Neural crest cell (in vitro differentiated cells): ENCODE data around the gene FGF6. TPM values are rescaled to one million over a fixed set of nuclear protein-coding genes. Genes with fewer than 3 reads are reported as not detected.

Experiments
- DNase-seq: peaks from one replicate; pipeline ENCODE4 v3.0.0; 2021; ENCODE audit warnings: low read depth, mixed read lengths, low spot score
- H3K27ac Mint-ChIP-seq: one replicate; pipeline ENCODE4 v1.8.0; 2021; ENCODE audit warnings: mild to moderate bottlenecking, mixed read lengths; ENCODE audit not compliant: unreplicated experiment
- H3K27me3 Mint-ChIP-seq: 2 replicates; pipeline ENCODE4 v1.8.0; 2021; ENCODE audit warnings: low read depth, mild to moderate bottlenecking, mixed read lengths
- H3K36me3 Mint-ChIP-seq: 2 replicates; pipeline ENCODE4 v1.8.0; 2021; ENCODE audit warnings: low read depth, mild to moderate bottlenecking, mixed read lengths
- H3K4me1 Mint-ChIP-seq: 2 replicates; pipeline ENCODE4 v1.8.0; 2021; ENCODE audit warnings: mixed read lengths
- H3K4me3 Mint-ChIP-seq: one replicate; pipeline ENCODE4 v1.8.0; 2021; ENCODE audit warnings: mild to moderate bottlenecking, mixed read lengths
- H3K9me3 Mint-ChIP-seq: 2 replicates; pipeline ENCODE4 v1.8.0; 2021; ENCODE audit warnings: mixed read lengths
- total RNA-seq: library from RNA; stranded (reverse); gene quantifications from 2 replicates; pipeline ENCODE4 v1.2.1, GENCODE V29; 2021
- TF ChIP-seq, protein P1 (sequence below): fragments of 200-600 bp; sonication (generic); conservative IDR thresholded peaks from 2 replicates; pipeline ENCODE4 v1.5.0; 2021; ENCODE audit warnings: antibody characterized with exemption, mild to moderate bottlenecking

Gene FGF6
- total RNA-seq, 1 donor from 2014 or later = not detected

GRCh38 chr12:4402996-4403395 lies 42.6 kb downstream of the FGF6 start:
- TF ChIP-seq, protein P1, sequence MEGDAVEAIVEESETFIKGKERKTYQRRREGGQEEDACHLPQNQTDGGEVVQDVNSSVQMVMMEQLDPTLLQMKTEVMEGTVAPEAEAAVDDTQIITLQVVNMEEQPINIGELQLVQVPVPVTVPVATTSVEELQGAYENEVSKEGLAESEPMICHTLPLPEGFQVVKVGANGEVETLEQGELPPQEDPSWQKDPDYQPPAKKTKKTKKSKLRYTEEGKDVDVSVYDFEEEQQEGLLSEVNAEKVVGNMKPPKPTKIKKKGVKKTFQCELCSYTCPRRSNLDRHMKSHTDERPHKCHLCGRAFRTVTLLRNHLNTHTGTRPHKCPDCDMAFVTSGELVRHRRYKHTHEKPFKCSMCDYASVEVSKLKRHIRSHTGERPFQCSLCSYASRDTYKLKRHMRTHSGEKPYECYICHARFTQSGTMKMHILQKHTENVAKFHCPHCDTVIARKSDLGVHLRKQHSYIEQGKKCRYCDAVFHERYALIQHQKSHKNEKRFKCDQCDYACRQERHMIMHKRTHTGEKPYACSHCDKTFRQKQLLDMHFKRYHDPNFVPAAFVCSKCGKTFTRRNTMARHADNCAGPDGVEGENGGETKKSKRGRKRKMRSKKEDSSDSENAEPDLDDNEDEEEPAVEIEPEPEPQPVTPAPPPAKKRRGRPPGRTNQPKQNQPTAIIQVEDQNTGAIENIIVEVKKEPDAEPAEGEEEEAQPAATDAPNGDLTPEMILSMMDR = no peak
- DNase-seq = no peak
- no peak overlapping the region for H3K4me3 Mint-ChIP-seq
- peaks cover 3% of the 10 kb centered on the region for H3K9me3 Mint-ChIP-seq
- no peak overlapping the region for H3K27ac Mint-ChIP-seq
- H3K36me3 Mint-ChIP-seq = peaks cover 2% of the 10 kb centered on the region
- H3K27me3 Mint-ChIP-seq = peaks cover 6% of the 10 kb centered on the region
- H3K4me1 Mint-ChIP-seq = no peaks in the 10 kb centered on the region

DNA sequence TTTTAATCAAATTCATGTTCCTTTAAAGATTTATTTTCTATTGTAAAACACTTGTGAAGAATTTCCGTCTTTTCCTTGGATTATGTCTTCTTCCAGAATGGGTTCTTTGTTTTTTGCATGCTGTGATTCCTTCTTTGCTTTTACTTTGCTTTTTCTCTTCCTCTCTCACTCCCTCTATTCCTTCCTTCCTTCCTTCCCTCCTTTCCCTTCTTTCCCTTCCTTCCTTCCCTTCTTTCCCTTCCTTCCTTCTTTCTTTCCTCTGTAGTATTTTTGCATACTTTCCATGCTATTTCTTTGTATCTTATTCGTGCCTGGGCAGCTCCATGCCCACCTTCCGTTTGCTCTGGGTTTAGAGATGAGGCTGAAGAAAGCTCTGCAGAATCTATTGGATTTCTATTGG lies 44.5 kb downstream of the FGF6 start:
- Mint-ChIP-seq H3K4me1 (no peaks in the 10 kb centered on the region), H3K4me3 (no peak overlapping the region), H3K27me3 (peaks cover 10% of the 10 kb centered on the region), H3K9me3 (peaks cover 3% of the 10 kb centered on the region), H3K36me3 (peaks cover 2% of the 10 kb centered on the region), H3K27ac (no peak overlapping the region)
- no peak for DNase-seq
- TF ChIP-seq, protein P1 = no peak

GRCh38 chr12:4395818-4396217 lies 49.8 kb downstream of the FGF6 start:
- H3K4me1 Mint-ChIP-seq = no peaks in the 10 kb centered on the region
- no peaks in the 10 kb centered on the region for H3K9me3 Mint-ChIP-seq
- H3K36me3 Mint-ChIP-seq = no peaks in the 10 kb centered on the region
- H3K27me3 Mint-ChIP-seq = peaks cover 16% of the 10 kb centered on the region
- H3K4me3 Mint-ChIP-seq = no peak overlapping the region
- TF ChIP-seq, protein P1 = no peak
- H3K27ac Mint-ChIP-seq = no peak overlapping the region
- no peak for DNase-seq

DNA sequence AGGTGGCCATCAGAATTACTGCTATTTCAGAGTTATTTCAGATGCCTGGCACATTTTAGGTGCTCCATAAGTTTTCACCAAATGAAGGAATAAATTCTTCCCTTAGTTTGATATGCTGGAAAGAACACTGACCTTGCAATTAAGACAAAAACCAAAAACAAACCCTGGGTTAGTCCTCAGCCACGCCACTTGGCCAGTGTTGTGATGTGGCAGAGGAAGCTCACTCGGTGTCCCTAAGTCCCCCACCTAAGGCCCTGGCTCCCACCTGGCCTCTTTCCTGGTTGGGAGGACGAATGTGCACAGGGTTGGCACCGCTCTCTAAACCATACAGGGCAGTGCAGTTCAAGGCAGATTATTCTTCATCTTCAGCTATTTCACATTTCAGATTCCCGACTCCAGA lies 52.4 kb downstream of the FGF6 start:
- Mint-ChIP-seq H3K4me3 (no peak overlapping the region), H3K27me3 (peaks cover 10% of the 10 kb centered on the region), H3K9me3 (no peaks in the 10 kb centered on the region), H3K36me3 (no peaks in the 10 kb centered on the region), H3K4me1 (no peaks in the 10 kb centered on the region), H3K27ac (no peak overlapping the region)
- TF ChIP-seq, protein P1 = no peak
- DNase-seq = no peak

- no peaks in the 10 kb centered on the region for H3K4me1 Mint-ChIP-seq
- H3K9me3 Mint-ChIP-seq = no peaks in the 10 kb centered on the region
- TF ChIP-seq, protein P1 = no peak
- no peak overlapping the region for H3K27ac Mint-ChIP-seq
- H3K36me3 Mint-ChIP-seq = no peaks in the 10 kb centered on the region
- peaks cover 10% of the 10 kb centered on the region for H3K27me3 Mint-ChIP-seq
- no peak overlapping the region for H3K4me3 Mint-ChIP-seq
- no peak for DNase-seq
Measured at GRCh38 chr12:4392223-4392742, 53.3 kb downstream of the FGF6 start.

DNA sequence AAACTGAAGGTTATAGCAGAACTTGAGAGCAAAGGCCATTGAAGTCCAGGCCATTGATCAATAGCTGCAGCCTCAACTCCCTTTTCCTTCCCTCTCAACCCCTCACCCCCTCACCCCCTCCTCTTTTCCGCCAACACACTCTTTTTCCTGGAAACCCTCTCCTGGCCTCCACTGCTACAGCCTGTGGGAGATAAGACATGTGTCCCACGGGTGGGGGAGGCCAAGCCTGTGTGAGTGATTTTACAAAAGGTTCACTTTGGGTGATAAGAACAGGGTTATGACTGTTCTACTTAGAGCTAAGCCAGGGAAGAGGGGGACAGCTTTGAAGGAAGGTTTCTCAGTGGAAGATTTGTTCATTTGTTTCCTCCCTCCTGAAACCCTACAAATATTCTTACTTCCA lies 57.0 kb downstream of the FGF6 start:
- no peaks in the 10 kb centered on the region for H3K27me3 Mint-ChIP-seq
- H3K4me3 Mint-ChIP-seq = no peak overlapping the region
- no peak overlapping the region for H3K27ac Mint-ChIP-seq
- H3K9me3 Mint-ChIP-seq = no peaks in the 10 kb centered on the region
- H3K36me3 Mint-ChIP-seq = no peaks in the 10 kb centered on the region
- TF ChIP-seq, protein P1 = no peak
- no peaks in the 10 kb centered on the region for H3K4me1 Mint-ChIP-seq
- DNase-seq = no peak
